Keratinocyte (primary cell): Measurements from ENCODE around the gene TMEM126B. TPM values are rescaled to one million over a fixed set of nuclear protein-coding genes. Genes with fewer than 3 reads are reported as not detected.
A peak's percentile ranks its signal among the peaks of the same experiment; 100 is the strongest.

Experiments
- DNase-seq: peaks from one replicate; pipeline ENCODE4 v3.0.0-alpha.2; 2011; ENCODE audit warnings: low read depth, missing footprints, low spot score
- FAIRE-seq: peaks from 2 replicates; lab custom pipeline; 2011; peaks lifted over from hg19 to GRCh38; lab: Jason Lieb, UNC
- H2AFZ ChIP-seq: 2 replicates; pipeline ENCODE4 v1.6.0; 2012; ENCODE audit warnings: low read length, control low read depth, inconsistent platforms; ENCODE audit not compliant: control insufficient read depth
- H3K27ac ChIP-seq: 2 replicates; pipeline ENCODE4 v1.5.1; 2011; ENCODE audit warnings: low read length; ENCODE audit not compliant: control insufficient read depth, insufficient read depth
- H3K27me3 ChIP-seq: 3 replicates; pipeline ENCODE4 v1.6.0; 2011; ENCODE audit warnings: low read length; ENCODE audit not compliant: control insufficient read depth, insufficient read depth; ENCODE audit errors: extremely low read depth
- H3K36me3 ChIP-seq, 2 experiments: 2 replicates in 1 of 2; 3 replicates in 1 of 2; pipeline ENCODE4 v1.5.1; 2011; ENCODE audit warnings: low read length in 2 of 2, mild to moderate bottlenecking in 1 of 2; ENCODE audit not compliant: control insufficient read depth in 2 of 2, insufficient read depth in 2 of 2; ENCODE audit errors: extremely low read depth in 1 of 2
- H3K4me1 ChIP-seq: 3 replicates; pipeline ENCODE4 v1.5.1; 2011; ENCODE audit warnings: low read length; ENCODE audit not compliant: control insufficient read depth, insufficient read depth; ENCODE audit errors: extremely low read depth
- H3K4me2 ChIP-seq: 3 replicates; pipeline ENCODE4 v1.6.0; 2011; ENCODE audit warnings: low read depth, low read length; ENCODE audit not compliant: control insufficient read depth, insufficient read depth; ENCODE audit errors: extremely low read depth
- H3K4me3 ChIP-seq, 3 experiments: fragments of 200-600 bp in 1 of 3; sonication (generic) in 1 of 3; 2 replicates in 2 of 3; 3 replicates in 1 of 3; pipeline ENCODE4 v1.5.1; 2011 to 2016; ENCODE audit warnings: low read length in 3 of 3, mild to moderate bottlenecking in 3 of 3, control low read depth in 2 of 3, inconsistent platforms in 1 of 3, low read depth in 1 of 3, mixed read lengths in 1 of 3, mixed run types in 1 of 3, moderate library complexity in 1 of 3; ENCODE audit not compliant: control insufficient read depth in 2 of 3, insufficient read depth in 2 of 3; ENCODE audit errors: extremely low read depth in 1 of 3
- H3K79me2 ChIP-seq: 2 replicates; pipeline ENCODE4 v1.6.0; 2012; ENCODE audit warnings: low read length; ENCODE audit not compliant: control insufficient read depth, insufficient read depth
- H3K9ac ChIP-seq: 3 replicates; pipeline ENCODE4 v1.6.0; 2011; ENCODE audit warnings: low read length; ENCODE audit not compliant: control insufficient read depth, insufficient read depth; ENCODE audit errors: extremely low read depth
- H3K9me1 ChIP-seq: 3 replicates; pipeline ENCODE4 v1.6.0; 2011; ENCODE audit warnings: low read length; ENCODE audit not compliant: control insufficient read depth, insufficient read depth; ENCODE audit errors: extremely low read depth
- H3K9me3 ChIP-seq: 2 replicates; pipeline ENCODE4 v1.5.1; 2012; ENCODE audit warnings: low read depth, low read length; ENCODE audit not compliant: control insufficient read depth
- H4K20me1 ChIP-seq: 3 replicates; pipeline ENCODE4 v1.6.0; 2011; ENCODE audit warnings: low read length; ENCODE audit not compliant: control insufficient read depth, insufficient read depth; ENCODE audit errors: extremely low read depth
- EZH2 ChIP-seq: IDR thresholded peaks from one replicate; pipeline ENCODE4 v1.6.1; 2012; ENCODE audit warnings: inconsistent platforms, mild to moderate bottlenecking, low read length, moderate library complexity
- dilution Hi-C: fragments of 300-500 bp; cut with MboI; formaldehyde crosslinking; loops from one replicate; pipeline ENCODE4 v1.7.0; 2020; ENCODE audit warnings: low sequenced_read_pairs; ENCODE audit not compliant: extremely low pct_ligation_motif_present
- polyA plus RNA-seq, 5 experiments: library from polyadenylated mRNA; depleted of rRNA in 3 of 5; stranded (reverse) in 3 of 5; stranded (forward) in 1 of 5; unstranded in 1 of 5; fragments of >200 nt; gene quantifications; 1 replicate in 1 of 5; 2 replicates in 3 of 5; 3 replicates in 1 of 5; pipeline versions ENCODE4 v1.2.1 to v1.2.3, GENCODE V29; 2011 to 2012; ENCODE audit warnings: missing spikeins in 2 of 5, low read depth in 1 of 5, low replicate concordance in 1 of 5
- TF ChIP-seq, protein P1 (sequence below), 3 experiments: IDR thresholded peaks in 1 of 3; conservative IDR thresholded peaks in 1 of 3; optimal IDR thresholded peaks in 1 of 3; 2 replicates in 2 of 3; 3 replicates in 1 of 3; pipeline versions ENCODE3 to v1.5.1; 2011; ENCODE audit warnings: low read length in 3 of 3, mild to moderate bottlenecking in 3 of 3, moderate library complexity in 2 of 3, control low read depth in 1 of 3, inconsistent platforms in 1 of 3; ENCODE audit not compliant: insufficient read depth in 2 of 3; ENCODE audit errors: extremely low read depth in 1 of 3

Gene TMEM126B
- polyA plus RNA-seq, 1 donor (not counting 4 experiments of a cell fraction or from before 2014, with no cell fraction given), result 105 TPM

DNA sequence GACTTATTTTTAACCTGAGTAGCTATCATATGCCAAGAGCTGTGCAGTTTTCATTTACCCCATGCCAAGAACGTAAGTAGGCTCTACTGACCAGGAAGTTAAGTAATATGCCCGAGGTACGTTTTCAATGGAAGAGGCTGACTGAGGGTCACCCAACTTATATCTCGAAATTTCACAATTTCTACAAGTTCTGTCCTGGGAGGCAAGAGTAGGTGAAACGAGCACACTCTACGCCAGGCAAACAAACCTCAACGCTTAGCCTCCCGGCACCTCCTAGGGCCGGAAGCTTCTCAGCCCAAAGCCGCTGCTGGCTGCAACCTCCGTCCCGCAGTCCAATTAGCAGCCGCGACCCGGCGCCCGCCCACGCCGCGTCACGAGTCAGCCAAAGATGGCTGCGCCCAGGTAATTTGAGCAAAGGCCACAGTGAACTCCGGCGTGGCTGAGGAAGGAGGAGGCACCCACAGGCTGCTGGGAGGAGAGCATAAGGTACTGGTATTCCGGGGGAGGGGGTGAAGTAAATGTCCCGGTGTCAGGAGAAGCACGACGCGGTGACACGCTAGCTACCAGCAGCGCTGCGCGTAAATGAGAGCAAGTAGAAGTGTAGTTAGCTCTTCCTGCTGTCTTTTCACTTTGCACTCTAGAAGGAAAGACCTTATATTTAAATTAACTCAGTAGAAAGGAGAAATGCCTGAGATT is 19.4 kb downstream of the TMEM126B start, which contains the start of gene TMEM126A:
Gene TMEM126A (plus strand): TSS at position 364 of the 696 bp plus-strand sequence. CDS start 2,289 bp downstream, outside the sequence.
- Histone ChIP-seq H3K36me3 (peaks cover 1 to 3% of the 10 kb centered on the region in 2 experiments), H3K79me2 (peaks cover 17% of the 10 kb centered on the region), H3K4me2 (peak within 1 kb of the TSS; percentile 90), H2AFZ (peak within 1 kb of the TSS; percentile 98), H3K9me3 (no peaks in the 10 kb centered on the region), H3K4me1 (no peaks in the 10 kb centered on the region), H4K20me1 (no peaks in the 10 kb centered on the region), H3K4me3 (peak within 1 kb of the TSS; percentile 55 to 94 (median 94)), H3K9ac (peak within 1 kb of the TSS; percentile 91), H3K27ac (peak within 1 kb of the TSS; percentile 85), H3K9me1 (no peaks in the 10 kb centered on the region), H3K27me3 (no peaks in the 10 kb centered on the region)
- DNase-seq, result no peak
- dilution Hi-C loops, result no loop called here
- no peak for FAIRE-seq
- TF ChIP-seq, protein P1, sequence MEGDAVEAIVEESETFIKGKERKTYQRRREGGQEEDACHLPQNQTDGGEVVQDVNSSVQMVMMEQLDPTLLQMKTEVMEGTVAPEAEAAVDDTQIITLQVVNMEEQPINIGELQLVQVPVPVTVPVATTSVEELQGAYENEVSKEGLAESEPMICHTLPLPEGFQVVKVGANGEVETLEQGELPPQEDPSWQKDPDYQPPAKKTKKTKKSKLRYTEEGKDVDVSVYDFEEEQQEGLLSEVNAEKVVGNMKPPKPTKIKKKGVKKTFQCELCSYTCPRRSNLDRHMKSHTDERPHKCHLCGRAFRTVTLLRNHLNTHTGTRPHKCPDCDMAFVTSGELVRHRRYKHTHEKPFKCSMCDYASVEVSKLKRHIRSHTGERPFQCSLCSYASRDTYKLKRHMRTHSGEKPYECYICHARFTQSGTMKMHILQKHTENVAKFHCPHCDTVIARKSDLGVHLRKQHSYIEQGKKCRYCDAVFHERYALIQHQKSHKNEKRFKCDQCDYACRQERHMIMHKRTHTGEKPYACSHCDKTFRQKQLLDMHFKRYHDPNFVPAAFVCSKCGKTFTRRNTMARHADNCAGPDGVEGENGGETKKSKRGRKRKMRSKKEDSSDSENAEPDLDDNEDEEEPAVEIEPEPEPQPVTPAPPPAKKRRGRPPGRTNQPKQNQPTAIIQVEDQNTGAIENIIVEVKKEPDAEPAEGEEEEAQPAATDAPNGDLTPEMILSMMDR (optimal IDR thresholded peaks at IDR 0.05 in 1 of 3, IDR thresholded peaks at IDR 0.05 in 1 of 3, conservative IDR thresholded peaks at IDR 0.05 in 1 of 3; ENCODE audit: extremely low read depth in 1 of 3, insufficient read depth in 2 of 3, low read length in 3 of 3), result no peak
- no peak for TF ChIP-seq EZH2

DNA sequence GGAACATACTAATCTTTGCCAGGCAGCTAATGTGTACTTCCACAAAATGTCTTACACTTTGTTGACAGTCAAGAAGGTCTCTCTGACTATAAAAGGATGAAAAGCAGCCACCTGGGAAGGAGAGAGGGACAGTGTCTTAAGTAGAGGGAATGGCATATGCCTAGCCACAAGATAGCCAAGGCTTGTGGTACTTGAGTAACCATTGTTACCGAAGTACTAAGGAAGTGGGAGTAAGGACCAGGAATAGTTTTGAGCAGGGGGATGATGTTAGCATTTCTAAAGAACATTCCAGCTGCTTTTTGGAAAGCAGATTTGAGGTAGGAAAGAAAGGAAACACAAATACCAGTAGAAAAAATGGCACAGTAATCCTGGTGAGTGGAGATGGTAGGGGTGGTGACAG is 22.7 kb downstream of the TMEM126B start:
- Histone ChIP-seq H3K9ac (no peak overlapping the region), H3K79me2 (peaks cover 18% of the 10 kb centered on the region), H3K9me1 (no peaks in the 10 kb centered on the region), H3K9me3 (no peaks in the 10 kb centered on the region), H2AFZ (no peak overlapping the region), H3K4me2 (no peak overlapping the region), H3K4me3 (no peak overlapping the region), H3K27me3 (no peaks in the 10 kb centered on the region), H3K4me1 (no peaks in the 10 kb centered on the region), H4K20me1 (no peaks in the 10 kb centered on the region), H3K27ac (no peak overlapping the region), H3K36me3 (peaks cover 1 to 7% of the 10 kb centered on the region in 2 experiments)
- no peak for TF ChIP-seq EZH2
- TF ChIP-seq, protein P1 (optimal IDR thresholded peaks at IDR 0.05 in 1 of 3, IDR thresholded peaks at IDR 0.05 in 1 of 3, conservative IDR thresholded peaks at IDR 0.05 in 1 of 3; ENCODE audit: extremely low read depth in 1 of 3, insufficient read depth in 2 of 3, low read length in 3 of 3), result no peak
- dilution Hi-C loops, result no loop called here
- FAIRE-seq (no peak), DNase-seq (no peak)
